GM21423 (cell line): ENCODE results near the gene FIZ1.

Experiments used
- ATAC-seq: cut with Tn5 transposase; IDR thresholded peaks from one replicate; pipeline ENCODE4 v1.9.1; 2021; ENCODE audit warnings: mild to moderate bottlenecking, moderate library complexity; ENCODE audit not compliant: unreplicated experiment

Gene FIZ1, protein sequence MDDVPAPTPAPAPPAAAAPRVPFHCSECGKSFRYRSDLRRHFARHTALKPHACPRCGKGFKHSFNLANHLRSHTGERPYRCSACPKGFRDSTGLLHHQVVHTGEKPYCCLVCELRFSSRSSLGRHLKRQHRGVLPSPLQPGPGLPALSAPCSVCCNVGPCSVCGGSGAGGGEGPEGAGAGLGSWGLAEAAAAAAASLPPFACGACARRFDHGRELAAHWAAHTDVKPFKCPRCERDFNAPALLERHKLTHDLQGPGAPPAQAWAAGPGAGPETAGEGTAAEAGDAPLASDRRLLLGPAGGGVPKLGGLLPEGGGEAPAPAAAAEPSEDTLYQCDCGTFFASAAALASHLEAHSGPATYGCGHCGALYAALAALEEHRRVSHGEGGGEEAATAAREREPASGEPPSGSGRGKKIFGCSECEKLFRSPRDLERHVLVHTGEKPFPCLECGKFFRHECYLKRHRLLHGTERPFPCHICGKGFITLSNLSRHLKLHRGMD

DNA sequence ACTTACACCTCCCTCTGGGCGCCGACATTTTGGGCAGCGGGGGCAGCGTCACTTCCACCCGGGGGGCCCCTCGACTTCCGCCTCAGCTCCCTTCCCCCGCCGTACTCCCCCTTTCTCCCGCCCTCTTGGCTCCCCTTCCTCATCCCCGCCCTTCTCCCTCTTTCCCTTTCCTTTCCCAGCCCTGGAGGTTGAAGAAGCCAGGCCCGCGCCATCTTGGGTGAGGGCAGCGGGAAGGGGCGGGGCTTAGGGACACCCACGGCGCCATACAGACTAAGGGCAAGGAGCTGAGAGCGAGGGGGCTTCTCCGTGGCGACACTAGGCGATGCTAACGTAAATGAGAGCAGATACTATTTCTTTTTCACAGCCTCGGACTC is at the start of gene FIZ1:
Gene FIZ1, minus strand, starts transcription at position 50 of the 374 bp plus-strand sequence. CDS start 1,652 bp downstream, outside the sequence.
- ATAC-seq: peak; percentile 51

DNA sequence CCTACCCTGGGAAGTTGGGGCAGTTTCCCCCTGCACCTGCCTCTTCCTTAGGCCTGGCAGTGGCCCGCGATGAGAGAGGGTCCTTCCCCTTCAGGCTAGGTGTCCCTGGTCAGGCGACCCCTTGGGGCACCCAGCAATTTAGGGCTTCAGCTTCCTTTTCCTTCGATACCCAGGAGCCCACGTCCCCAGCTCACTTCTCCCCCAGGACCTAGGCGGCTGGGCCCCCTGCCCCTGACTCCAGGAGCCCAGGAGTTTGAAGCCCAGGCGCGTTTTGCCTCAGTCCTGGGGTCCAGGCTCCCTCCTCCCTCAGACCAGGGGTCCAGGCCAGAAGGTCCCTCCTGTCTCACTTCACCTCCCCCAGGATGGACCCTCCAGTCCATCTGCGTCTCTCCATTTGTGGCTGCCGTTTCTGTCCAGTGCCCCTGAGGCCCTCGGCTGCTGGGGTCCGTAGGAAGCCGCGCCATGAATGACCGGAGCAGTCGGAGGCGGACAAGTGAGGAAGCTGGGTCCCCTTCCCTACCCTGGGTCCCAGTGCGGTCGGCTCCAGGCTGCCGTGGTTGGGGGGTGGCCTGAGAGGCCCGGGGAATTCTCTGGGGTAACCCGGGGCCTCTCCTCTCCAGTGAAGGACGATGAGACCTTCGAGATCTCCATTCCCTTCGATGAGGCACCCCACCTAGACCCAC is 49.4 kb upstream of the FIZ1 start:
- ATAC-seq: no peak

DNA sequence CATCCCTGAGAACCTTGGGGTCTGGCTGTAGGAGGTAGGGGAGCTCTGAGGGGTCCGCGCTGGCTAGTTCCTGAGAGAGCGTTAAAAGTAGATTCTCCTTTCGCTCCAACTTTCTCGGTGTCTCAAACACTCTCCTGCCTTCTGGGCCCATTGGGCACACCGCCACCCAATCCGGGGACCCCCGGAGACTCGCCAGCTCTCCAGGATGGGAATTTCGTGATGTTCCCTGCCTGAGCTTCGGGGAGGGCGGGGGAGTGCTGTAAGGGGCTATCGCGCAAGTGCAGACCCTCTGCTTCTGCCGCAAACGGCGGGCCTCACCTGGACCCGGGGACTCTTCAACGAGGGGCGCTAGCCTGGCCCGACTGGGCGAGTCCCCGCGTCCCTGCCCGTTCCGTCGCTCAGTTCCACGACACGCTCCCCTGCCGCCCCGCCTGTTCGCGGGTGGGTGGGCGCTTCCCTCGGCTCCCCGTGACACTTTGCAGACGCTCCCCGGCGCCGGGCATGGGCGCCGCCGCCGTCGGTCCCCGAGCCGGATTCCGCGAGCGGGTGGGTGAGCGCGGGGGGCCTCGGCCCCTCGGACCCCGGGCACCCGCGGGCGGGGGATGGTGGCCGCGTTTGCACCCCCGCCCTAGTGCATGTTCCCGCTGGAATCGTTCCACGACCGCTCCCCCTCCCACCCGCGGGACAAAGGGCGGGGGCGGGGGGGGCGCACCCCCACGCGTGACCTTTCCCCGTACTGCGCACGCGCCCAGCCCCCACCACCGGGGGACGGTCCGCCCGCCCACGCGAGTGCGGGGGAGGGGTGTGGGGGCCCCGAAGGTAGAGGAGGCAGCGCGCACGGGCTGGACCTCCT is 48.6 kb upstream of the FIZ1 start, which contains the start of gene CCDC106:
Gene CCDC106, plus strand, starts transcription at position 481 of the 853 bp plus-strand sequence. CDS start 835 bp downstream, outside the sequence.
- peak; percentile 25 for ATAC-seq

DNA sequence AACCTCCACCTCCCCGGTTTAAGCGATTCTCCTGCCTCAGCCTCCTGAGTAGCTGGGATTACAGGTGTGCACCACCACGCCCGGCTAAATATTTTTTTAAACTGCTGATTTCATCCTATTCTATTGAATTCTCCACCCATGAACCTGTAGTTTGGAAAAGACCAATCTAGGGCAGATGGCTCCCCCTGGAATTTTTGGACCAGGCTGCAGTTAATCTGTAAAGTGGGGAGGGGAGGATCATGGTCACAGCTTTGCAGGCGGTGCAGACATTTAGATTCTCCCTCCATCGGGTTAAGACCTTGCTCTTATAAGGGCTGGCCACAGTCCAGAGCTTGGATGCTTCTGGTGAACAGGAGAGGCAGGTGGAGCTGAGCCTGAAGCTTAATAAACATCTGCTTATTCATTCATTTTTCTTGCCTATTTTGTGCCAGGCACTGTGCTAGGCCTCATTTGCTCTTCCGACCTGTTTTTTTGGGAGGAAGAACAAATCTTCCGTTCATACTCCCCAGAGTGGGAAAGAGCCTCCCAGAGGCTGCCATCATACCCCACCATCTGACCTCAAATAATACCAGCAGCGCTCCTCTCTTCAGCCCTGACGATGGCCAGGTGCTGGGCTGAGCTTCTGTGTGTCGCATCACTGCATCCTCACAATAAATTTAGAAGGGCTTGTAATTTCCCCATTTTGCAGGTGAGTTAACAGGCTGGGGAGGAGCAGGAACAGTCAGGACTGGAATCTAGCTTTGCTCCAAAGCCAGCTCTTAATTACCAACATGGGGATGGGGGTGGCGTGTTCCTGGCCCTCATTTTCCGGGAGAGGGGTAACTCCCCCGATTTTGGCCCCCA is 47.8 kb upstream of the FIZ1 start:
- ATAC-seq: no peak

DNA sequence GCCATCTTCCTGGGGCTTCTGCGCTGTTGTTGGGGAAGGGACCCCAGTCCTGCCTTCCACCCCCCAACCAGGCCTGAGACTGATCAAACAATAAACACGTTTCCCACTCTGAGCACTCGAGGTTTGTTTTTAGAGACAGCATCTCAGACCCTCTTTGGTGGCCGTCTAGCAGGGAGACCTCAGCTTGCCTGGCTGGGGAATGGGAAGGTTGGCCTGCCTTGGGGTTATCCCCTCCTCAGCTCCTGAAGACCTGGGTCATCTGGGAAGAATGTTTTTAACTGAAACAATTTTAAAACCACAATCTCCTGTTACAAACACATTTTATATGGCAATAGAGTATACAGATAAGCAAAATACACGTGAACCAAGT is 46.2 kb upstream of the FIZ1 start:
- no peak for ATAC-seq

DNA sequence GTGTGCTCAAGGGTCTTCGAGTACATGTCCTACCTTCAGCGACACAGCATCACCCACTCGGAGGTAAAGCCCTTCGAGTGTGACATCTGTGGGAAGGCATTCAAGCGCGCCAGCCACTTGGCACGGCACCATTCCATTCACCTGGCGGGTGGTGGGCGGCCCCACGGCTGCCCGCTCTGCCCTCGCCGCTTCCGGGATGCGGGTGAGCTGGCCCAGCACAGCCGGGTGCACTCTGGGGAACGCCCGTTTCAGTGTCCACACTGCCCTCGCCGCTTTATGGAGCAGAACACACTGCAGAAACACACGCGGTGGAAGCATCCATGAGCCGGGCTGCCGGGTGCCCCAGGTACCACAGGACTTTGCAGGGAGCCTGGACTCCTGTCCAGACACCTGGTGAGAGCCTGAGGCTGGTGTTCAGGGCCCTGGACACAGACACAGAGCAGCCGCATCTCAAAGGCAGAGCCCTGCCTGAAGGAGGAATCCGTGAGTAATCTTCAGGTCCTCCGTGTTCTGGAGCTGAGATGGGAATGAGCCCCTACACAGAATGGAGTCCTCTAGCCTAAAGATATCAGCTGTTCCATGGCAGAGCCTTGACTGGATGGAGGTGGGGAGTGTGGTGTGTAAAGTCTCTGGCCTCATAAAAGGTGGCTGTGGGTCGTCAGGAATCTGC is 45.7 kb upstream of the FIZ1 start:
- no peak for ATAC-seq

DNA sequence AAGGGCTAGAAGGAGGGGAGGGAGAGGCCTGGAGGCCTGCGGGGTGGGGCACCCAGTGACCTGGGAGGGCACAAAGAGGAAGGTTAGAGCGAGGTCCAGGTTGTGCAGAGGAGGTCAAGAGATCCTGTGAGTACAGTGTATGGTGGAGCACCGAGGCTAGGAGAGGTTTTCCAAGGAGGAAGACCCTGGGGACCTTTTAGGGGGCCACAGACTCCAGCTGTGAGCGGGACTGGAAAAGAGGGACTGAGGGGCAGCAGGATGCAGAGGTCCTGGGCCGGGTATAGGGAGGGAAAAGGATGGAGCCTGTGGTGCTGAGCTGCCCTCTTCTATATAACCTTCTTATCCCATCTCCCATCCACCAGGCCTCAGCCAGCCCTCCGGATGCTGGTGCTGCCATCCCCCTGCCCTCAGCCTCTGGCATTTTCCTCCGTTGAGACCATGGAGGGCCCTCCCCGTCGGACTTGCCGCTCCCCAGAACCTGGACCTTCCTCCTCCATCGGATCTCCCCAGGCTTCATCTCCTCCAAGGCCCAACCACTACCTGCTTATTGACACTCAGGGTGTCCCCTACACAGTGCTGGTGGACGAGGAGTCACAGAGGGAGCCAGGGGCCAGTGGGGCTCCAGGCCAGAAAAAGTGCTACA is 45.0 kb upstream of the FIZ1 start:
- no peak for ATAC-seq

DNA sequence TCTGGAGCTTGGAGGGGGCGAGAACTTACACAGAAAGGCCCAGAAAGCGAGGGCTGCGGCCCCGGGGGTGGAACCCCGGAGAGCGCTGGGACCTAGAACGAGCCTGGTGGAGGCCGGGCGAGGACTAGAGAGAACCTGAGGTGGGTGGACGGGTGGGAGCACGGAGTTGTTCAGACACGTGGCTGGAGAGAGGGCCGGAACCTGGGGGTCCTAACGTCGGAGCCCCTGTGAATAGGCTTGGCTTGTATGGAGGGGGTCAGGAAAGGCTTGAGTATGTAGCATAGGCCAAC is 44.5 kb upstream of the FIZ1 start:
- no peak for ATAC-seq

DNA sequence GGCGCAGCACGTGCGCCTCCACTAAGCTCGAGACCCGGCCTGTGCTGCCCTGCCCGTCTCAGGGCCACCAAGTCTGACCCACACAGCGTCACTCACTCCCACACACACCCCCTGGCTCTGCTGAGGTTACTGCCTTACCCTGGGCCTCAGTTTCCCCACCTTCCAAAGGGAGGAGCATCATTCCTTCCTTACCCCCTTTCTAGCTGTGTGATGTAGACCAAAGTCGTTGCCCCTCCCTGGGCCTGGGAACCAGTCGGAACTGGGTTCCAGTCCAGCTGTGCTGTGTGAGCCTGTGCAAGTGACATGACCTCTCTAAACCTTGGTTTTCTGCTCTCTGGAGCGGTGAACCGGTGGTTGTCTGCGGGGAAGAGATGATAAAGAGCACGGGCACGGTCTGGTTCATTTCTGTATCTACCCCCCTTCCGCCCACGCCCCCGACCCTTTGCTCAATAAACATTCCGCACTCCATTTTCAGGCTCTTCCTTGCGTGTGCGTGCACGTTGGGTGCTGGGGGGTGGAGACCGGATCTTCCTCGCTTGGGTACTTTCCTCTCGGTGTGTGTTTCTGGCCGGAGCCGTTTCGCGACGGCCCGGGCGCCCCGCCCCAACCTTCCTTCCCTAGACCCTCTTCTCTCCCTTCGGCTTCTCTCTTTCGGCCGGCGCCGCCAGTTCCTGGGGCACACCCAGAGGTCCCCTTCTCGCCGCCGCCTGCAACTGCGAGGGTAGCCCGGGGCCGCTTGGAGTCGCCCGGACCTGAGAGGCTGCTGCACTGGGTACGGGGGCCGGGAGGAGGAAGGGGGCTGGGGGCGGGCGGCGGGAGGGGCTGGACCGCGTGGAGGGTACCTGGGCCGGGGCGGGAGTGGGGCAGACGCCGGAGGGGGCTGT is 43.9 kb upstream of the FIZ1 start, which contains the start of gene ZNF581:
Gene ZNF581, plus strand, starts transcription at position 647 of the 884 bp plus-strand sequence. CDS start 923 bp downstream, outside the sequence.
- peak; percentile 34 for ATAC-seq

DNA sequence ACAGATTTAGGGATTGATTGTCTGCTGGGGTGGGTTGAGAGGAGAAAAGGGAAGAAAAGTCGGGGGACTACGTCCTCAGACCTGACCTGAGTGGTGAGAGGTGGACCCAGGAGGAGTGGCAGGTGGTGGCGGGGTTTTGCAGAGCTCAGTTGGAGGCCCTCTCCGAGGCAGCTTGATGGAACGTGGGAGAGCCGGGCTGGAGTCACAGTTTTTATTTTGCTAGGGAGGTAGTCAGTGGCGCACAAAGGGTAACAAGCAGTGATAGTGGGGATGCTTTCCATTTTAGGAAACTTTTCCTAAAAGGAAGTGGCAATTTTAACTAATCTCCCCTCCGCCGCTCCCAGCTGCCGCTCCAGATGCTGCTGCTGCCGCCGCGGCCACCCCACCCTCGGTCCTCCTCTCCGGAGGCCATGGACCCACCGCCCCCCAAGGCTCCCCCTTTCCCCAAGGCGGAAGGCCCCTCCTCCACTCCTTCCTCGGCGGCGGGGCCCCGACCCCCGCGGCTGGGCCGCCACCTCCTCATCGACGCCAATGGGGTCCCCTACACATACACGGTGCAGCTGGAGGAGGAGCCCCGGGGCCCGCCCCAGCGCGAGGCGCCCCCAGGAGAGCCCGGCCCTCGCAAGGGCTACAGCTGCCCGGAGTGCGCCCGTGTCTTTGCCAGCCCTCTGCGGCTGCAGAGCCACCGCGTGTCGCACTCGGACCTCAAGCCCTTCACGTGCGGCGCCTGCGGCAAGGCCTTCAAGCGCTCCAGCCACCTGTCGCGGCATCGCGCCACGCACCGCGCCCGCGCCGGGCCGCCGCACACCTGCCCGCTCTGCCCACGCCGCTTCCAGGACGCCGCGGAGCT is 43.1 kb upstream of the FIZ1 start:
- ATAC-seq: no peak

DNA sequence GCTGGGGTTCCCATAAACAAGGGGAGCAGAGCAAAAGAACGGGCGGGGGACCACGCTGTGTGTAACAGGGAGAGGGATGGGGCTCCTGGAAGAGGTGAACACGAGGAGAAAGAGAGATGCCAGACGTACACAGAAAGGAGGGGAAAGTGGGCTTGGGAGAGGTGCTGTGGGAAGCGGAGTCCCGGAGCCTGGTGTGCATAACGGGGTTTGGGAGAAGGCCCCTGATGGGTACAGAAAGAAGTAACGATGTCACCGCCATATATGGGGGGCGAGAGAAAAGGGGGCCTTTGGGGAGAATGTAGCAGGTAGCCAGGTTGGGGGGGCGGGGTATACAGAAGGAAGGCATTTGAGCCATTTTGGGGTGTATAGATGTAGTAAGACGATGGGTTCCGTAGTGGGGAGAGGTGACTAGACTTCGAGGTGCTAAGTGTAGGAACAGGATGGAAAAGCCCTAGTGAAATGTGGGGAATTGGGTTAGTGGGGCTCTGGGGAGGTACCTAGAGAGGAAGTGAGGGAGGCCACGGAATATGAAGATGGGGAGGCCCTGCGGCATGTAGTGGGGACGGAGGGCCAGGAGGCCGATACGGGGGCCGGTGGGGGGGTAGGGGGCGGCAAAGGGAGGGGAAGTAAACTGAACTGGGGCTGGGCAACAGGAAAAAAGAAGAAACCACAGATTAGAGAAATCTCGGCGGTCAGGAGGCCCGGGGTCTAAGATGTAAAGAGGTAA is 42.3 kb upstream of the FIZ1 start:
- no peak for ATAC-seq

DNA sequence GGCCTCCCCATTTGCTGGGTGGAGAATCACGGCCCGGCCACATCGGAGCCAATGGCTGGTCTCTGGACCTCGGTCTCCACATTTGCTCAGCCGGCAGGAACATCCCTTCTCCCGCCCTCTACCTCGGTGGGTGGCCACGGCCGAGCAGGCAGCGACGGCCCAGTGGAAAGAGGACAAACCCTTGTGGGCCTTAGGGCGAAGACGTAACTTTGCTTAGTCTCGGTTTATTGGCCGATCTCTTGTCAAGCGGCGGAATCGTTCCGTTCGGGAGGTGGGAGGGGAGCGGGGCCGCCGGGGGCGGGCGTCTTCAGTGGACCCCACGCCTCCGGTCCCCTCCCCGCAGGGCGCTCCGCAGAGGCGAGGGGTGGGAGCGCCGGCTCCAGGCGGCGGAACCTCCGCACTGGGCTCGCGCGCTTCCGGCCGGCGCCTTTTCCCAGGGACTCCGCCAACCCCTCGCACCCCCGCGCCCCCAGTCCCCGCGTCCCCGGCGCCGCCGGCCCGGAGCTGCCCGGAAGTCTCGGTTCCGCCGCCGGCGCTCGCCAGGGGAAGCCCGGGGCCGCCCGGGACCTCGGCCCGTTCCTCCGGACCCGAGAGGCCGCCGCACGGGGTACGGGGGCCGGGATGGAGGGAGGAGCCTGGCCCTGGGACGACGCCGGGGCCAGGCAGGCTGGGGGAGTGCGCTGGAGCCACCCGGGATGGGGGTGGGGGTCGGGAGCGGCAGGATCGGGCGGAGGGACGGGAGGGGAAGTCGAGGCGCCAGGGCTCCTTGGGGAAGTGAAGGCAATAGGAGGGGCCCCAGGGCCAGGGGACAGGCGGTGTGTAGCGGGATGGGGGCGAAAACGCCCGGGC is 41.5 kb upstream of the FIZ1 start, which contains the start of gene ZNF580:
Gene ZNF580, plus strand, starts transcription at position 426 of the 849 bp plus-strand sequence. CDS start 1,507 bp downstream, outside the sequence.
- ATAC-seq: peak; percentile 37

DNA sequence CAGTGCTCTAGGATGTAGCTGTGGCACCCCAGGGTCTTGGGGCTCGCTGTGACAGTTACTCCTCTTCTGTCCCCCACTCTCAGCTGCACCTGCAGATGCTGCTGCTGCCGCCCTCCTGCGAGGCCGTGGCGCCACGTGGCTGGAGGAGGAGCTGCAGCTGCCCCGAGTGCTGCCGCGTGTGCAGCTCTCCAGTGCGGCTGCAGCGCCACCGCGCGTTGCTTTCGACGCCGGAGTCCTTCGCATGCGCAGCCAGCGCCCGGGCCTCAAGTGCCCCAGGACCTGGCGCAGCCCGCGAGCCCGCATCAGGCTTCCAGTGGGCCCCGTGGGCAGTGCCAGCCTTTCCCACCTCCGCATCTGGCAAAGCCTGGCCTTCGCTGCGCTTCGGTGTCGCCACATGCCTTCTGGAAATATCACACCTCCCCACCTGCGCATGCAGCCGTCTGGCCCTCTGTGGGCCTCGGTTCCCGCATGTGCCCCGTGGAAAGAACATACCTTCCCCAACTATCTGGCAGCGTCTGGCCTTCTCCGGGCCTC is 40.8 kb upstream of the FIZ1 start:
- no peak for ATAC-seq

DNA sequence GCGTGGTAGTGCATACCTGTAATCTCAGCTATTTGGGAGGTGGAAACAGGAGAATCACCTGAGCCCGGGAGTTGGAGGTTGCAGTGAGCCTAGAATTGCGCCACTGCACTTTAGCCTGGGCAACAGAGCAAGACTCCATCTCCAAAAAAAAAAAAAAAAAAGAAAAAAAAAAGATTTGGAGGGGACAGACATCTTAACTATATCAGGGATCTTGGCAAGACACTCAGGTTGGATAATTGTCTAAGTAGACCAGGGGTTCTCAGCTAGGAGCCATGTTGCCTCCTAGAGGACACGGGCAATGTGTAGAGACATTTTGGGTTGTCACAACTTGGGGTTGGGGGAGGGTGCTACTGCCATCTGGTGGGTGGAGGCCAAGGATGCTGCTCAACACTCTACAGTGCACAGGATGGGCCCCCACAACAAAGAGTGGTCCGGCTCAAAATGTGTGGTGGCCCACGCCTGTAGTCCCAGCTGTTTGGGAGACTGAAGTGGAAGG is 39.6 kb upstream of the FIZ1 start:
- no peak for ATAC-seq

DNA sequence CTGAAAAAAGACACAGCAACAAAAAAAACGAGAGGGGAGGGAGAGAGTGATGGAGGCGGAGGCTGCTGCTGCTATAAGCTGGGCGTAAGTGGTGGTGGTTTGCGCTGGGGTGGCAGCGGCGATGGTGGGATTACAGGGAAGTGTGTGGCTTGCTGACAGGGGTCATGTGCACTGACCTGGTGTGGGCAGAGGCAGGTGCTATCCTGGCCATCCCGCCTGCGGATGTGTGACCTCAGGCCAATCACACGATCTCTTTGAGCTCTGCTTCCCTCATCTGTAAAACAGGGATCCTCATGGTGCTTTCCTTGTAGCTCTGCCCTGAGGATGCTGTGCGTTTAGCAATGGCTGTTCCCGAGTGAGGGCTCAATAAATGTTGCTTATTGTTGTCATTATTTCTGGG is 38.2 kb upstream of the FIZ1 start:
- ATAC-seq: no peak
